Tongue (tissue), 3 donors: ENCODE data around the gene SLC13A5. TPM values are rescaled to one million over a fixed set of nuclear protein-coding genes. Genes with fewer than 3 reads are reported as not detected.

Source experiments
- DNase-seq: peaks from one replicate; pipeline ENCODE4 v3.0.0-alpha.2; 2015
- small RNA-seq: library from RNA; depleted of rRNA; stranded (forward); fragments of <200 nt; gene quantifications from one replicate; pipeline ENCODE3, GENCODE V24; 2014; ENCODE audit warnings: low replicate concordance
- total RNA-seq: library from RNA; depleted of rRNA; stranded (reverse); fragments of >200 nt; gene quantifications from one replicate; pipeline ENCODE4 v1.2.3, GENCODE V29; 2014

SLC13A5 gene
- total RNA-seq, 1 donor from 2014 or later = not detected

GRCh38 chr17:6636616-6637457, 76.3 kb downstream of the SLC13A5 start:
- no peak for DNase-seq

GRCh38 chr17:6636105-6636504, 77.1 kb downstream of the SLC13A5 start:
- no peak for DNase-seq

Small RNA genes lying within 50 kb of the gene (small RNA-seq; reads per million reads assigned to genes)
- gene AC004706.2 (not detected), gene MIR4520-1 (not detected)

Other genes with a start within 250 kb of the SLC13A5 start
- 7.2 TPM for gene PITPNM3, start 156.8 kb downstream of the SLC13A5 start, total RNA-seq
- gene KIAA0753, start 72.7 kb downstream of the SLC13A5 start, total RNA-seq = 16.8 TPM
- gene TXNDC17, start 72.3 kb downstream of the SLC13A5 start, total RNA-seq = 36.6 TPM
- 8.7 TPM for gene MED31, start 61.8 kb downstream of the SLC13A5 start, total RNA-seq
- 0.72 TPM for gene C17orf100, start 61.6 kb downstream of the SLC13A5 start, total RNA-seq
- gene XAF1, start 42.7 kb upstream of the SLC13A5 start, total RNA-seq = 19.7 TPM
- not detected for gene FBXO39, start 62.8 kb upstream of the SLC13A5 start, total RNA-seq
- not detected for gene TEKT1, start 118.4 kb upstream of the SLC13A5 start, total RNA-seq